Amygdala (tissue), 56 donors: ENCODE measurements around the gene ERC1.
"Not testable (repeated sequence)": the region's sequence is repeated elsewhere in the genome, so short reads cannot be mapped to it uniquely, and the experiment has no call there.

ENCODE experiments used
- DNase-seq, 56 donors: peaks; one replicate each; lab custom pipeline; 2025; lab: John Stamatoyannopoulos, UW

The ERC1 gene

DNA sequence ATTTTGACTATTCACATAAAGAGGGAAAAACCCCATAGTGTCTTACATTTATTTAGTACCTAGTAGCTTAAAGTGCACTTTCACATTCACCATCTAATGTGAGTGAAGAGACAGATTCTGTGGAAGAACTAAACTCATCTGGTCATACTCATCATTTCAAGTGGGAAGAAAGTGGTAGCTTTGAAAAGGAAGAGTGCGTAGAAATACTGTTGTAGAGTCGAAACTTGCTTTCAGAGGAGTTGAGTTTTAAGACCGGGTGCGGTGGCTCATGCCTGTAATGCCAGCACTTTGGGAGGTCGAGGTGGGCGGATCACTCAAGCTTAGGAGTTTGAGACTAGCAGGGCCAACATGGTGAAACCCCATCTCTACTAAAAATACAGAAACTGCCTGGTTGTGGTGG lies 222.2 kb downstream of the ERC1 start:
- DNase-seq = no peak

DNA sequence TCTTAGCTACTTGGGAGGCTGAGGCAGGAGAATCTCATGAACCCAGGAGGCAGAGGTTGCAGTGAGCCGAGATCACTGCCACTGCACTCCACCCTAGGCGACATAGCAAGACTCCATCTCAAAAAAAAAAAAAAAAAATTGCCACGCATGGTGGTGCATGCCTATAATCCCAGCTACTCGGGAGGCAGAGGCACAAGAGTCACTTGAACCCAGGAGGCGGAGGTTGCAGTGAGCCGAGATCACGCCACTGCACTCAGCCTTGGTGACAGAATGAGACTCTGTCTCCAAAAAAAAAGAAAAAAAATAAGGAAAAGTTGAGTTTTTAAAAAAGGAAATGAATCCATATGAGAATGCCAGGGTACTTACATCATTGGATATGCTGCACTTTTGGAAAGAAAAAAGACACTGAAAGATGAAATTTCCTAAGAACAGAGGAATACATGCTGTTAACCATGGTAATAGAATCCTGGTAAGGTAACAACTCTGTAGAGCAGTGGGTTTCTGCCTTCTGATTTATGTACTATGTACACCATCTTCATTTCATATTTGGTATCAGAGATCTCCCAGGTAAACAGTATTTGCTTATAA lies 222.7 kb downstream of the ERC1 start:
- DNase-seq = no peak

DNA sequence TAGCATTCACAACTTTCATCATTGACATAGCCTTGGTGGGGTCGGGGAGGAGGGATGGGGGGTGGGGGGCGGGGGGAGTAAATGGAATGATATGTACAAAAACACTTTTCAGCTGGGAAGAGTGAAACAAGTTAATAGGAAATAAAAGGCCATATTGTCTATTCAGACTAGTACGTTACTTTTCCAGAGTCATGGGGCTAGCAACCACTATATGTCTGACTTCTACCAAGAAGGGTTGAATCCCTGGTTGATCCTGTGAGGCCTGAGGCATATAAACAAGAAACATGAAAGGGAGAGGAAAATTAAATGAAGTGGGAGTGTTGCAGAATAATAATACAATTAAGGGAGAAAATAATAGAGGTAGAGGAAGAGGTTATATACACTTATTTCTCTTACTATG lies 225.5 kb downstream of the ERC1 start:
- no peak for DNase-seq

DNA sequence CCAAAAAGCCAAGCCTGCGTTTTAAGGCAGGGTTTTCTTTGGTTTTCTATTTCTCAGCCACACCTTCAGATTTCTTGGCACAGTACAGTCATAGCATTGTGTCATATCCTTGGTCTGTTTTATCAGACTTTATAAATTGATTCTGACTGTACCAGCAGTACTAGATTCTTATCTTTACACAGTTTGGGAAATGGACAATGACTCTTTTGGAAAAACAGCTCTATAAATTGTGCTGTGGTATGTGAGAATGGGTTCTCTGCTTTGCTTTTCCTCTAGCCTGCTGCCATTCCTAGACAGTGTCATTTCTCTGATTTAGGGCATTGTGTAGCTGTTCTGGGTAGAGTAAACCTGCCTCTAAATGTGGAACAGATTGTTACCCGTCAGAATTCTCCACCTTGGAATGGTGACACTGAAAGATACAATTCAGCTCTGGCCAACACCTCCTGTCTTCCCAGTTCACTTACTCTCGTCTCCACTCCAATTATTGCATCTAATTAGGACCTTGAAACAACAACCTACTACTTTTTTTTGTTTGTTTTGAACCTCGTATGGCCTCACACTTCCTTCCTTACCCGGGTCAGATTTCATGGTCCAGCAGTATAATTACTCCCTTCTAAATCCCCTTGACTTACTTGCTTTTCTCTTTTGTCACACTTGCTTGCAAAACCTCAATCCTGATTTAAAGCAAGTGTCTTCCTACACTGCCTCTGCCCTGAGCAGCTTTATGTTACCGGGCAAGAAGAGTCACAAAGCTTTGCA lies 226.3 kb downstream of the ERC1 start:
- no peak for DNase-seq

DNA sequence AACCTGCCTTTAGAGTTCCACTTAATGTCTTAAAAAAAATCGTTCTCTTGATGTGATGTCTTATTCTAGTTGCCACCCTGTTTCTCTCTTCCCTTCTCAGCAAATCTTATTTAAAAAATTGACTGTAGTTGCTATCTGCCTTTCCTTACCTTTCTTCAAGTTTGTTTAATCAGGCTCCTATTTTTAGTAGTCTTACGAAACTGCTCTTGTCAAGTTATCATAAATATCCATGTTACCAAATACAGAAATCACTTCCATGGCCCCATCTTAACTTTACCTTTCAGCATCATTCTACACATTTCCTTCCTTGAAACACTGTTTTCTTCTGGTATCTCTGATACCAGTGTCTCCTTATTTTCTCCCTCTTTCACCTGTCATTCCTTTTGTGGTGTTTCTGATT lies 227.3 kb downstream of the ERC1 start:
- DNase-seq = no peak

DNA sequence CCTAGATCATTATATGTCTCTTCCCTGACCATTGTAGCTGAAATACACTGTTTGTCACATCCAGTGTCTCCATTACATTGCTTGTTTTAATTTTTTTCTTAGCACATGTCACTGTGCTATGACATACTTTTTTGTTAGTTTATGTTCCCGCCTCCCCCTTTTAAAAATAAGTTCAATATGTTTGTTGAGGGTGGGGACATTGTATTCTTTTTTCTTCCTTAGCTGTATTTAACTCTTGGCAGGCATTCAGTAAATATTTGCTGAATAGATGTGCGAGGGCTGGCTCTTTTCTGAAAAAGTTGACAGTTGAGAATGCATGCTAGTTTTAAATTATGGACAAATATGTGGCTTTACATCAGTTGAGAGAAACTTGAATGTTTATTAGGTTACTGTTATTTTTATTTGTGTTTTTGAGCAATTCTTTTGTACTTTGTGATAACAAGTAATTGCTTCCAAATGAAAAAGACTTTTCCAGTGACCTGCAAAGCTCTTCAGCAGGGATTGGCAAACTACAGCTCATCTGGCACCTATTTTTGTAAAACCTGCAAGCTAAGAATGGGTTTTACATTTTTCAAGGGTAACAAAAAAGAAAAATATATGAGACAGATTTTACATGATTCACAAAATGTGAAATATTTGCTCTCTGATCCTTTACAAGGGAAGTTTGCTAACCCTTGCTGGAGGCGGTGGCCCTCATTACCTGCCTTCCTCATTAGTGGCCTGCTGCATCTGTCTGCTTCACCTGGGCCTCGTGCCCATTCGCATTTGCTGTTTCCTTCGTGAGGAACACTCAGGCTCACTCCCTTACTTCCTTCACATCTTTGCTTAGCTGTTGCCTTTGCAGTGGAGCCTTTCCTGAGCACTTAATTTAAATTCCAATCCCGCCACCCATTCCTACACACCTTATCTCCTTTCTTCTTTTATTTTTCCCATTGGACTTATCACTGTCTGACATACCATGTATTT lies 229.4 kb downstream of the ERC1 start:
- no peak for DNase-seq

DNA sequence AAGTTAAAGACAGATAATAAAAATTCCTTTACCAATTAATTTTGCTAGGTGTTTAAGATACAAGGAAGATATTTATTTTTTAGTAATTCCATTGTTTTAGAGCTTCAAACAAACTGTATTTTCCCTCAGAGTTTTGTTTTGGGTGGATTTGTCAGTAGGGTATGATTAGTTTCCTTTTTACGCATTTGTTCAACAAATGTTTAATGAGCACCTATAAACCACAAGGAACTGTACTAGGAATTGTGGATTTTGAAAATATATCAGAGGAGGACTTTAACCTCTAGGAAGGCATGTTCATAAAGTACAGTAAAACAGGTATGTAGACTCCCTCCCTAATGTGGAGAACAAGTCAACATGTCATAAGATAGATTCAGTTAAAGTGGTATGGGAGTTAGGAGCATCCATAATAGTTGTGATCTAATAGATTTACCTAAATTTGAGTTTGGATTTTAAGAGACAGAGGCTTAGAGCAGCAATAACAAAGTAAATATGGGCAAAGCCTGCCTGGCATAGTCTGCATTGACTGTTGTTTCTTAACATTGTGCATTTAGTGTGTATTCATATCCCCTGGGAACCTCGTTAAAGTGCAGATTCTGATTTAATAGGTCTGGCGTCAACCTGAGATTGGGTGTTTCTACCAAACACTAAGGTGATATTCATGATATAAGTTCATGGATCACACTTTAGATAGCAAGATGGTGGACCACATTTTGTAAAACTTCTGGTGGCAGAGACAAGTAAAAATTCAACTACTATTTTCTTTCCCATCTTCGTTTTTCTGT lies 232.0 kb downstream of the ERC1 start:
- no peak for DNase-seq

DNA sequence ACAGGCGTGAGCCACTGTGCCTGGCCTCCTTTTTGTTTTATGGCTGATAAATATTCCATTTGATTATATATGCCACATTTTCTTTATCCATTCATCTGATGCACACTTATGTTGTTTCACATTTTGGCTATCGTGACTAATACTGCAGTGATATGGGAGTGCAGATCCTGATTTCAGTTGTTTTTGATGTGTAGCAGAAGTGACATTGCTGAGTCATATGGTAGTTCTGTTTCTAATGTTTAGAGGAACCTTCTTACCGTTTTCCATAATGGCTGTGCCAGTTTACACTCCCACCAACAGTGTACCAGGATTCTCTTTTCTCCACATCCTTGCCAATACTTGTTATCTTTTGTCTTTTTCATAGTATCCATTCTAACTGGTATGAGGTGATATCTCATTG lies 235.9 kb downstream of the ERC1 start:
- DNase-seq = no peak

DNA sequence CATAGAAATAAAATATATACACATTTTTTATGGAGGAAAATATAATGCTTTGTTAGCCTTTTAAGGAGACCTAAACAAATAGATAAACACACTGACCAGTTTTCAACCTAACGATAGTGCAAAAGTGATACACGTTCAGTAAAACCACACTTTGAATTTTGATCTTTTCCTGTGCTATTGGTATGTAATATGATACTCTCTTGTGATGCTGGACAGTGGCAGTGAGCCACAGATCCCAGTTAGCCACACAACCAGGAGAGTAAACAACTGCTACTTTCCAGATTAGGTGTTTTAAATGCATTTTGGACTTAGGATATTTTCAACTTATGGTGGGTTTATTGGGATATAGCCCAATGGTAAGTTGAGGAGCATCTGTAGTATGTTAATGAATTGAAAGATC lies 243.1 kb downstream of the ERC1 start:
- DNase-seq = no peak

DNA sequence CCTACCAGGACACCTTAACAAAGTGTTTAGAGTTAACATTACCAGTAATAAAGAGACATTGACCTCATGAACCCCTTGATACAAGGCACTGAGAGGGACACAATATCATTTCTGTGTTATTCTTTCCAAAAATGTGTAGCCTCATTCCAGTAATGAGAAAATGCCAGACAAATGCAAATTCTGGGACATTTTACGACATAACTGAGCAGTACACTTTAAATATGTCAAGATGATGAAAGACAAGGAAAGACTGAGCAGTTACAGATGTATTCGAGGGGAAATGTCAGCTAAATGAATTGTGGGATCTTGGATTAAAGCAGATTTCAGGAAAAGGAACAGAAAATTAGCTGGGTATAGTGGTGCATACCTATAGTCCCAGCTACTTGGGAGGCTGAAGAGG lies 255.6 kb downstream of the ERC1 start:
- DNase-seq = no peak

DNA sequence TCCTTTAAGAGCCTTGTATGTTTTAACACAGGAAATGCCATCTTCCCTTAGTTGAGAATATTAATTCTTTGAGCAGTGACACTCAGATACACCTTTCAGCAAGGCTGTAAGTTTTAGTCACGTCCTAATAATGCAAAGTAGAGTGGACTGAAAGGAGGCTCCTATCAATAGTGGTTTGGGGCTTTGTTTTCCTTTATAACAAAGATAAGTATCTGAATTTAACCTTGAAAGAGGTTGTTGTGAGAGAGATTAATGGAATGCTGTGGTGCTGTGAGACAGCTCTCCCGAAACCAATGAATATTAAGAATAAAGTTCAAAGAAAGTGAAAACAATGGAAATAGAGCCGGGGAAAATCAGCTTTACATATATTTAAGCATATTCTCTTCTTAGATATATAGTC lies 259.6 kb downstream of the ERC1 start:
- DNase-seq = no peak

DNA sequence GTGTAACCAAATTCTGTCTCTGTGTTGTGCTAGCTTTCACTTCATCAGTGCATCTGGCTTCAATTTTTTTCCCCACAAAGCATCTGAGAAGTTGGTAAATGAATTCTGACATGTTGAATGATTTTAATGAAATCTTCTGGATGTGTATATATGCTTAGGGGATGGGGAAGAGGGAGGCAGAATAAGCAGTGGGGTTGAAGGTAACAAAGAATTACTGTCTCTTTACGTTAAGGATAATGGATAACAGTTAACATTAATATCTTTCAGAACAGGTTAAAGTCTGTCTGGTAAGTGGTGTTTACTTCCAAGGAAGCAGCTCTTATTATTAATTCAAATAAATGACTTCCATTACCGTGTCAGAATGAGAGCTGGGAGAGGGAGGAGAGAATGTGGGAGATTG lies 261.7 kb downstream of the ERC1 start:
- no peak for DNase-seq

DNA sequence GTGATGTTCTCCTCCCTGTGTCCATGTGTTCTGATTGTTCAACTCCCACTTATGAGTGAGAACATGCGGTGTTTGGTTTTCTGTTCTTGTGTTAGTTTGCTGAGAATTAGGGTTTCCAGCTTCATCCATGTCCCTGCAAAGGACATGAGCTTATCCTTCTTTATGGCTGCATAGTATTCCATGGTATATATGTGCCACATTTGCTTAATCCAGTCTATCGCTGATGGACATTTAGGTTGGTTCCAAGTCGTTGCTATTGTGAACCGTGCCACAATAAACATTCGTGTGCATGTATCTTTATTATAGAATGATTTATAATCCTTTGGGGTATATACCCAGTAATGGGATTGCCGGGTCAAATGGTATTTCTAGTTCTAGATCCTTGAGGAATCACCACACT lies 264.1 kb downstream of the ERC1 start:
- DNase-seq = not testable (repeated sequence)

DNA sequence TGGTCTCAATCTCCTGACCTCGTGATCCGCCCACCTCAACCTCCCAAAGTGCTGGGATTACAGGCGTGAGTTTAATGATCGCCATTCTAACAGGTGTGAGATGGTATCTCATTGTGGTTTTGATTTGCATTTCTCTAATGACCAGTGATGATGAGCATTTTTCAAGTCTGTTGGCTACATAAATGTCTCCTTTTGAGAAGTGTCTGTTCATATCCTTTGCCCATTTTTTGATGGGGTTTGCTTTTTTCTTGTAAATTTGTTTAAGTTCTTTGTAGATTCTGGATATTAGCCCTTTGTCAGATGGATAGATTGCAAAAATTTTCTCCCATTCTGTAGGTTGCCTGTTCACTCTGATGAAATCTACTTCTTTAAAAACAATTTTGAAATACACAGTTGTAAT lies 264.8 kb downstream of the ERC1 start:
- DNase-seq = not testable (repeated sequence)

DNA sequence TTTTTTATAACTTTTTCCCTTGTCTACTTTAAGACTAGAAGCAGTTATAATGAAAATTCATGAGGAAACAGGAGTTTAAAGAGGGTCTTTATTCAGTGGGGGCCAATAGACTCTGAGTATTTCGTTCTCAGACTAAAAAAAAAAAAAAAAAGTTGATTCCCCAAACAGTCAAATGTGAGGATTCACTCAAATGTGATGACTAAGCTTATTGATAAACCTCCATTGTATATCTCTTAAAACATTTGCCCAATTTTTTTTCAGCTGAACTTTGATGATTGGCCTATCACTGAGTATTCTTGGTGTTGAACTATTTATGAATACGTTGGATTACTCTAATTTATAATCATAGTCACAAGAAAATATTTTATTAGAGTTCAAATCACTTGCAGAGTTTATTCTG lies 265.3 kb downstream of the ERC1 start:
- DNase-seq = no peak

DNA sequence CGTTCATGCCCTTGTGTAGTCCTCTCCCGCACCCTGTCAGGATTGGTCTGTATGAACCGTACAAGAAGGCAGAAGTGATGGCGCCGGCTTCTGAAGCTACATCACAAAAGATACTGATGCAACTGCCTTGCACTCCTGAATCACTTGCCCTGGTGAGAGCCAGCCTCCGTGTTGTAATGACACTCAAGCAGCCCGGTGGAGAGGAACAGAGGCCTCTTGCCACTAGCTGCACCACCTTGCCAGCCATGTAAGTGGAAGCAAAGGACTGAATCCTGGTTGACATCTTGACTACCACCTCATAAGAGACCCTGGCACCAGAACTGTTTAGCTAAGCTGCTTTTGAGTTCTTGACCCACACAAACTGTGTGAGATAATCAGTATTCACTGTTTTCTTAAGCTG lies 266.0 kb downstream of the ERC1 start:
- no peak for DNase-seq

DNA sequence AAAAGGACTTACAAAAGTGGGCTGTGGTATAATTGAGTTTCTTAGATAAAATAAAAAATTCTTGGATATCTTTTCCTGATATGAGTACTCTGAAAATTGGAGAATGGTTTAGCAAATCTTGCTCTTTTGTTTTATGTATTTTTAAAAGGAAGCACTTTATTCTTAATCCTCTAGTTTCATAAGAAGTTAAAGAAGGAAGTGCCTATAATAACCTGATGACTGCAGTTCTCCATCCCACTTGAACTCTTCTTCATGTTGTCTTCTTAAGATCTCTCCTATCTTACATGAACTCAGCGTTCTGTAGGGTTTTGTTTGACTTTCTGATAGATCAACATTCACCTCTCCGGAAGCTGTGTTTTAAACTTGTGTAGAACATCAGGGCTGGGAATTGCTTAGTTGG lies 271.0 kb downstream of the ERC1 start:
- no peak for DNase-seq

DNA sequence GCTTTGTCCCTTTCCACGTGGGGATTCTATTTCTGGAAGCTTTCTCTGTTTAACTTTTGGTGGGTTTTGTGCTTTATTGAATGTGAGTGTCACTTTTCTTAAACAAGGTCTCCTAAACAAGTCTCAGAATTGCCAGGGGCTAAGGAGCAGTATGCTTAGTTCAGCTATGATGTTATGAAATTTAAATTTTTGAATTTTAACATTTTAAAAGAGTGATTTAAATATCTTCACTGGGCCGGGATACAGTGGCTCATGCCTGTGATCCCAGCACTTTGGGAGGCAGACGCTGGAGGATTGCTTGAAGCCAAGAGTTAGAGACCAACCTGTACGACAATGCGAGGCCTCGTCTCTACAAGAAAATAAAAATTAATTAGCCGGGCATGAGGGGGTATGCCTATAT lies 276.2 kb downstream of the ERC1 start:
- DNase-seq = no peak

DNA sequence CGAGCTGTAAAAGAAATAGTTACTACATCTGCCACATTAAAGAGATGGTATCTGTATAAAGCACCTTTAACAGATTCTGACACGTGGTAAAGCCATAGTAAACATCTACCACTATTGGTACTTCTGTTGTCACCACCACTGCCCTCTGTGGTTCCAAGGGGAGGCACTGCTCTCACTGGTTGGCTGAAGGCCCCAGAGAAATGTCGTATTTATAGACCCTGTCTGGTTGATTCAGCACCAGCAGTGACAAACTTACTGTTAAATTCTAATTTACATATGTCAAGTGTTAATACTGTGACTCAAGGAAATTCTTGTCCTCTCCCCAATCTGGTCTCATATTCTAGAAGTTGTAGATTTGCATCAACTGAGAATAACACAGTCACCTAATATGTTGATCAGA lies 281.1 kb downstream of the ERC1 start:
- no peak for DNase-seq

DNA sequence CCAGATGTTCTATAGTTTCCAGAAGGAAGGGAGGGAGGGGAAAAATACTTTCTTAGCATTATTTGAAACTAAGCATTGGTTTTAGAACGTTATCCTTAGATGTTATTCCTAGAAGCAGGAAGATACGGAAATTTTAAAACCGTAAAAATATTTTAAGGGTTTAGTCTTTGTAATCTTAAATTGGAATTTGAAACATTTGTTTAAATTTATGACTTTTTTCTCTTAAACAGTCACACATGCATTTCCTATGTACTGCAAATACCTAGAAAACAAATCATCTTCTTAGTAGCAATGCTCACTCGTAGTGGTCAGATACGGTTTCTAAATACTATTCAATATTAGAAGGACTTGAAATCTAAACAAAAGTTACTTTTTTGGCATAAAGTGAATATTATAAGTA lies 282.0 kb downstream of the ERC1 start:
- no peak for DNase-seq

DNA sequence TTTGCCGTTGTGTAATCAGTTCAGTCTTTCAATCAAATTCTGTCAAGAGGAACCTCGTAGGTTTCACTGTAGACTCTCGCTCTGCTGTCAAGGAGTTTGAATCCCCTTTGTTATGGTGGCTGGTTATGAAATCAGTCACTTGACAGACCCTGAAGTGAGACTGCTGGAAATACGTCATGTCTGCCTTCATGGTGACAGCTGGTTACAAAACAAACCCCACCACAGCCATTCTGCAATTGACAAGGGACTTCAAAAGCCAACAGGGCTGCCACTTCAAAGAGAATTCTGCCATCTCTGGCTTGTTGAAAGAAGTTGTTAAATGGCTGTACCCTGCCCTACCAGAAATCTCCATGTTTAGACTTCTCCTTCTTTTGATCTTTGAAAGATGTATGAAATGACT lies 286.9 kb downstream of the ERC1 start:
- no peak for DNase-seq
